BLaER1 treated with 17β-estradiol and CSF1 and Interleukin-3, amounts not matched to agents 10 nM and 100 nM (cell line): Measurements from ENCODE around the gene FRY.

Source experiments
- H3K27ac ChIP-seq, 11 experiments: shearing (Covaris generic); formaldehyde crosslinking; 2 replicates each; pipeline ENCODE4 v1.8.1; 2022
- H3K27me3 ChIP-seq, 11 experiments: shearing (Covaris generic); formaldehyde crosslinking; 2 replicates each; pipeline ENCODE4 v1.8.1; 2022
- H3K36me3 ChIP-seq, 11 experiments: shearing (Covaris generic); formaldehyde crosslinking; 2 replicates each; pipeline ENCODE4 v1.8.1; 2022
- H3K4me1 ChIP-seq, 10 experiments: shearing (Covaris generic); formaldehyde crosslinking; 2 replicates each; pipeline ENCODE4 v1.8.1; 2022
- H3K4me2 ChIP-seq, 11 experiments: shearing (Covaris generic); formaldehyde crosslinking; 2 replicates each; pipeline ENCODE4 v1.8.1; 2022
- H3K4me3 ChIP-seq, 10 experiments: shearing (Covaris generic); formaldehyde crosslinking; 2 replicates each; pipeline ENCODE4 v1.8.1; 2022
- H3K9ac ChIP-seq, 11 experiments: shearing (Covaris generic); formaldehyde crosslinking; 2 replicates each; pipeline ENCODE4 v1.8.1; 2022
- H3K9me3 ChIP-seq, 11 experiments: shearing (Covaris generic); formaldehyde crosslinking; replicated peaks in 1 of 11; 2 replicates each; pipeline ENCODE4 v1.8.1; 2022
- H4K20me1 ChIP-seq, 11 experiments: shearing (Covaris generic); formaldehyde crosslinking; 2 replicates each; pipeline ENCODE4 v1.8.1; 2022
- Cebpa-rat ChIP-seq, 11 experiments: shearing (Covaris generic); IDR thresholded peaks; 2 replicates each; pipeline ENCODE4 v1.8.1; 2022

Gene FRY

GRCh38 chr13:32023698-32024097, 7.9 kb upstream of the FRY start:
- H3K9ac ChIP-seq, result no peak overlapping the region
- H3K4me3 ChIP-seq, result no peak overlapping the region
- no peak overlapping the region for H3K27ac ChIP-seq
- no peaks in the 10 kb centered on the region for H3K27me3 ChIP-seq
- H4K20me1 ChIP-seq, result no peaks in the 10 kb centered on the region
- no peaks in the 10 kb centered on the region for H3K9me3 ChIP-seq
- no peak for TF ChIP-seq Cebpa-rat (IDR thresholded peaks at IDR 0.05)
- no peaks in the 10 kb centered on the region for H3K4me1 ChIP-seq
- H3K36me3 ChIP-seq, result no peaks in the 10 kb centered on the region
- H3K4me2 ChIP-seq, result no peak overlapping the region

- Histone ChIP-seq H3K27ac (no peak overlapping the region), H4K20me1 (no peaks in the 10 kb centered on the region), H3K4me3 (no peak overlapping the region), H3K9me3 (no peaks in the 10 kb centered on the region), H3K4me2 (no peak overlapping the region), H3K27me3 (peaks cover 2 to 7% (median 6%) of the 10 kb centered on the region in 11 experiments; a peak in 20 of 22 replicates), H3K36me3 (no peaks in the 10 kb centered on the region), H3K9ac (no peak overlapping the region), H3K4me1 (no peaks in the 10 kb centered on the region)
- TF ChIP-seq Cebpa-rat (IDR thresholded peaks at IDR 0.05), result no peak
These were observed 6.8 kb upstream of the FRY start for GRCh38 chr13:32024750-32025149.

GRCh38 chr13:32025730-32026129, 5.8 kb upstream of the FRY start:
- peaks cover 11 to 16% (median 15%) of the 10 kb centered on the region in 11 experiments for H3K27me3 ChIP-seq
- no peaks in the 10 kb centered on the region for H3K9me3 ChIP-seq
- TF ChIP-seq Cebpa-rat (IDR thresholded peaks at IDR 0.05), result no peak
- H3K9ac ChIP-seq, result no peak overlapping the region
- H3K4me3 ChIP-seq, result no peak overlapping the region
- no peak overlapping the region for H3K27ac ChIP-seq
- peaks cover 0 to under 1% (median 0%) of the 10 kb centered on the region in 10 experiments; a peak in 3 of 20 replicates for H3K4me1 ChIP-seq
- peaks cover 0 to 1% (median 0%) of the 10 kb centered on the region in 11 experiments; a peak in 1 of 22 replicates for H4K20me1 ChIP-seq
- no peak overlapping the region for H3K4me2 ChIP-seq
- no peaks in the 10 kb centered on the region for H3K36me3 ChIP-seq

GRCh38 chr13:32026623-32027022, 5.0 kb upstream of the FRY start:
- TF ChIP-seq Cebpa-rat (IDR thresholded peaks at IDR 0.05), result no peak
- H3K9me3 ChIP-seq, result no peaks in the 10 kb centered on the region
- H3K27me3 ChIP-seq, result peaks cover 20 to 25% (median 24%) of the 10 kb centered on the region in 11 experiments
- H3K36me3 ChIP-seq, result no peaks in the 10 kb centered on the region
- H3K9ac ChIP-seq, result no peak overlapping the region
- H3K4me2 ChIP-seq, result no peak overlapping the region
- peaks cover 0 to 10% (median 0%) of the 10 kb centered on the region in 11 experiments; a peak in 3 of 22 replicates for H4K20me1 ChIP-seq
- no peak overlapping the region for H3K27ac ChIP-seq
- no peak overlapping the region for H3K4me3 ChIP-seq
- H3K4me1 ChIP-seq, result peaks cover 0 to 10% (median 7%) of the 10 kb centered on the region in 10 experiments; a peak in 12 of 20 replicates

- TF ChIP-seq Cebpa-rat (IDR thresholded peaks at IDR 0.05), result no peak
- Histone ChIP-seq H3K27me3 (peaks cover 37 to 46% (median 43%) of the 10 kb centered on the region in 11 experiments), H3K4me1 (peaks cover 0 to 14% (median 10%) of the 10 kb centered on the region in 10 experiments; a peak in 15 of 20 replicates), H3K27ac (no peak overlapping the region), H4K20me1 (peaks cover 0 to 11% (median 0%) of the 10 kb centered on the region in 11 experiments; a peak in 3 of 22 replicates), H3K4me2 (no peak overlapping the region), H3K4me3 (no peak overlapping the region), H3K36me3 (no peaks in the 10 kb centered on the region), H3K9ac (no peak overlapping the region), H3K9me3 (no peaks in the 10 kb centered on the region)
These were observed 2.9 kb upstream of the FRY start for GRCh38 chr13:32028711-32029110.

- peaks cover 0 to 20% (median 10%) of the 10 kb centered on the region in 10 experiments; a peak in 15 of 20 replicates for H3K4me1 ChIP-seq
- H3K4me3 ChIP-seq, result no peak overlapping the region
- peaks cover 37 to 52% (median 43%) of the 10 kb centered on the region in 11 experiments for H3K27me3 ChIP-seq
- no peak overlapping the region for H3K4me2 ChIP-seq
- H3K27ac ChIP-seq, result no peak overlapping the region
- H4K20me1 ChIP-seq, result peaks cover 0 to 11% (median 0%) of the 10 kb centered on the region in 11 experiments; a peak in 3 of 22 replicates
- no peaks in the 10 kb centered on the region for H3K36me3 ChIP-seq
- no peaks in the 10 kb centered on the region for H3K9me3 ChIP-seq
- no peak overlapping the region for H3K9ac ChIP-seq
- no peak for TF ChIP-seq Cebpa-rat (IDR thresholded peaks at IDR 0.05)
These were observed 1.9 kb upstream of the FRY start for GRCh38 chr13:32029684-32030083.

- Histone ChIP-seq H3K4me3 (peak overlapping the region; percentile 60 to 80 (median 68)), H3K27me3 (peaks cover 37 to 52% (median 43%) of the 10 kb centered on the region in 11 experiments), H3K9ac (peak overlapping the region in 6 of 11 experiments; percentile 42 to 76 (median 65); a peak in 6 of 22 replicates), H3K27ac (no peak overlapping the region; a peak in 1 of 22 replicates), H3K4me1 (peaks cover 0 to 29% (median 10%) of the 10 kb centered on the region in 10 experiments; a peak in 15 of 20 replicates), H3K9me3 (no peaks in the 10 kb centered on the region), H4K20me1 (peaks cover 0 to 11% (median 0%) of the 10 kb centered on the region in 11 experiments; a peak in 3 of 22 replicates), H3K4me2 (peak overlapping the region; percentile 88 to 98 (median 94)), H3K36me3 (no peaks in the 10 kb centered on the region)
- no peak for TF ChIP-seq Cebpa-rat (IDR thresholded peaks at IDR 0.05)
These were observed 319 bp downstream of the FRY start for GRCh38 chr13:32031815-32032370.

GRCh38 chr13:32032759-32033158, 1.2 kb downstream of the FRY start:
- Histone ChIP-seq H3K4me3 (no peak overlapping the region), H3K27ac (no peak overlapping the region), H4K20me1 (peaks cover 0 to 11% (median 0%) of the 10 kb centered on the region in 11 experiments; a peak in 3 of 22 replicates), H3K9ac (no peak overlapping the region), H3K27me3 (peaks cover 37 to 52% (median 43%) of the 10 kb centered on the region in 11 experiments), H3K36me3 (no peaks in the 10 kb centered on the region), H3K4me1 (peaks cover 0 to 30% (median 10%) of the 10 kb centered on the region in 10 experiments; a peak in 15 of 20 replicates), H3K4me2 (peak overlapping the region in 1 of 11 experiments; percentile 63; a peak in 1 of 22 replicates), H3K9me3 (no peaks in the 10 kb centered on the region)
- no peak for TF ChIP-seq Cebpa-rat (IDR thresholded peaks at IDR 0.05)

- Histone ChIP-seq H4K20me1 (peaks cover 0 to 11% (median 0%) of the 10 kb centered on the region in 11 experiments; a peak in 3 of 22 replicates), H3K9ac (no peak overlapping the region; a peak in 1 of 22 replicates), H3K4me3 (no peak overlapping the region), H3K4me1 (peaks cover 0 to 30% (median 10%) of the 10 kb centered on the region in 10 experiments; a peak in 15 of 20 replicates), H3K27me3 (peaks cover 37 to 52% (median 43%) of the 10 kb centered on the region in 11 experiments), H3K36me3 (no peaks in the 10 kb centered on the region), H3K4me2 (peak overlapping the region in 4 of 11 experiments; percentile 14 to 63 (median 42); a peak in 6 of 22 replicates), H3K27ac (no peak overlapping the region), H3K9me3 (no peaks in the 10 kb centered on the region)
- no peak for TF ChIP-seq Cebpa-rat (IDR thresholded peaks at IDR 0.05)
These were observed 2.2 kb downstream of the FRY start for GRCh38 chr13:32033744-32034143.
